HUES6 (cell line): ENCODE data around the gene RNASE11.
"Not testable (repeated sequence)": the region's sequence is repeated elsewhere in the genome, so short reads cannot be mapped to it uniquely, and the experiment has no call there.

Experiments used
- H3K27ac ChIP-seq: 2 replicates; pipeline ENCODE4 v1.7.0; 2013; ENCODE audit warnings: low read depth, mild to moderate bottlenecking, low read length, inconsistent platforms
- H3K27me3 ChIP-seq: 2 replicates; pipeline ENCODE4 v1.6.1; 2013; ENCODE audit warnings: low read length; ENCODE audit not compliant: control insufficient read depth, insufficient read depth
- H3K36me3 ChIP-seq: 2 replicates; pipeline ENCODE4 v1.6.1; 2013; ENCODE audit warnings: low read length; ENCODE audit not compliant: control insufficient read depth, insufficient read depth
- H3K4me1 ChIP-seq: 2 replicates; pipeline ENCODE4 v1.6.1; 2013; ENCODE audit warnings: low read length; ENCODE audit not compliant: control insufficient read depth, insufficient read depth
- H3K4me3 ChIP-seq: 2 replicates; pipeline ENCODE4 v1.5.1; 2013; ENCODE audit warnings: low read depth, low read length
- H3K9ac ChIP-seq: one replicate; pipeline ENCODE4 v1.6.1; 2013; ENCODE audit warnings: mild to moderate bottlenecking, low read length
- H3K9me3 ChIP-seq: 2 replicates; pipeline ENCODE4 v1.6.1; 2013; ENCODE audit warnings: low read depth, low read length; ENCODE audit not compliant: control insufficient read depth, insufficient read depth

RNASE11 gene

GRCh38 chr14:20624495-20625070 lies 36.8 kb upstream of the RNASE11 start:
- Histone ChIP-seq H3K4me1 (peaks cover 16% of the 10 kb centered on the region), H3K27me3 (peaks cover 41% of the 10 kb centered on the region), H3K4me3 (peak overlapping the region; percentile 85), H3K36me3 (no peaks in the 10 kb centered on the region), H3K27ac (no peak overlapping the region; the same call in 1 of the 2 replicates), H3K9me3 (no peaks in the 10 kb centered on the region), H3K9ac (peak overlapping the region; percentile 54)

GRCh38 chr14:20623798-20624197 lies 36.0 kb upstream of the RNASE11 start:
- H3K9me3 ChIP-seq, result no peaks in the 10 kb centered on the region
- peaks cover 16% of the 10 kb centered on the region for H3K4me1 ChIP-seq
- H3K9ac ChIP-seq, result no peak overlapping the region
- H3K27me3 ChIP-seq, result peaks cover 34% of the 10 kb centered on the region
- peak overlapping the region; percentile 85 for H3K4me3 ChIP-seq
- H3K36me3 ChIP-seq, result no peaks in the 10 kb centered on the region
- H3K27ac ChIP-seq, result no peak overlapping the region

DNA sequence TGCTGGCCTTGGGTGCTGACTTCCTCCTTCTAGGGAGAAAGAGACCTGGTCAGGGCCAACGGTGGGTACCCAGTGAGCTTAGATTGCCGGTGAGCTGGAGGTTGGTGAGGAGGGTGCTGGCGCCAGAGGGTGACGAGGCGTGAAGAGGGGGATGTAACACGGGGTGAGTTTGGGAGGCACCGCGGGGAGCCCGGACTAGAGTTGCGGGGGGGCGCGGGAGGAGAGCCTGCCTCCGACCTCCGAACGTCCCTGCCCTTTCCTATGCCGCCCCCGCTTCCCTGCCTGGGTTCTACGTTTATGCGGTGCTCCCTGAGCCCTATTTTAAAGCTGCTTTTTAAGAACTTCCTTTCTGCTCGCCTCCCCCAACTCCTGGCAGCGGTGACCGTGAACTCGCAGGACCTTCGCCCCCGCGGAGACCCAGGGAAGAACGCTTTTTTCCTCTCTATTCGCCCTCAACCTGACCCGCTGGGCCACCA lies 35.1 kb upstream of the RNASE11 start:
- Histone ChIP-seq H3K27me3 (peaks cover 25% of the 10 kb centered on the region), H3K4me1 (peaks cover 9% of the 10 kb centered on the region)

DNA sequence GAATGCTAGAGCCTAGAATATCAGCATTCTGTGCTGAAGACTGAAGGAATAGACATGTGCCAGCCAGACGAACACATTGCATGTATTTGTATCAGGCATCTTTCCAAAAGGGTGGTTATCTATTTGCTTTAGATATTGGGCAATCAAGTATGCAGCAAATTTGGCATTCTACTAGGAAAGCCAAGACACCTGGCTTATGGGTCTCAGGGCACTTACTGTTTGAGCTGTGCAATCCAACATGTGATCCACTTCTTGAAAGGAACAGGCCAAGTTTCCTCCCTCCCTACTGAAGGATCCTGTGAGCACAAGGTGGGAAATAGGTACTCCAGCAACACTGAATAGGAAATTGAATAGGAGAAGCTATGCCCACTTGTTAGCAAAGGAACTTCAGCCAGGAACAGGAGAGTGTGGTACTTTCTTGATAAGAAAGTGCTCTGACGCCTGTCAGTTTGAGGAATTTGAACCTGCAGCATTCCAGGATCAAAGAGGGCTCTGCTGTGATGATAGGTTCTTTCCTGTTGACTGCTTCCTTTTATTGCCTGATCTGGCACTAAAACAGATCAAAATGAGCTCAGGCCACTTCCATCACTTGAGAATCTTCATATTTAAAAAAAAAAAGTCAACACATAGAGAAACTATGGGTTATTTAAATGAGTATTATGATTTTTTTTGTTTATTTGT lies 33.1 kb upstream of the RNASE11 start:
- Histone ChIP-seq H3K27me3 (peaks cover 7% of the 10 kb centered on the region; the same call in 1 of the 2 replicates), H3K4me1 (peaks cover 4% of the 10 kb centered on the region; the same call in 1 of the 2 replicates), H3K4me3 (no peak overlapping the region), H3K27ac (no peak overlapping the region), H3K36me3 (no peaks in the 10 kb centered on the region), H3K9ac (no peak overlapping the region), H3K9me3 (no peaks in the 10 kb centered on the region)

More for the DNA sequence above, 35.1 kb upstream of the RNASE11 start:
- Histone ChIP-seq H3K9me3 (no peaks in the 10 kb centered on the region), H3K36me3 (no peaks in the 10 kb centered on the region), H3K27ac (no peak overlapping the region), H3K9ac (no peak overlapping the region), H3K4me3 (peak overlapping the region; percentile 85)

DNA sequence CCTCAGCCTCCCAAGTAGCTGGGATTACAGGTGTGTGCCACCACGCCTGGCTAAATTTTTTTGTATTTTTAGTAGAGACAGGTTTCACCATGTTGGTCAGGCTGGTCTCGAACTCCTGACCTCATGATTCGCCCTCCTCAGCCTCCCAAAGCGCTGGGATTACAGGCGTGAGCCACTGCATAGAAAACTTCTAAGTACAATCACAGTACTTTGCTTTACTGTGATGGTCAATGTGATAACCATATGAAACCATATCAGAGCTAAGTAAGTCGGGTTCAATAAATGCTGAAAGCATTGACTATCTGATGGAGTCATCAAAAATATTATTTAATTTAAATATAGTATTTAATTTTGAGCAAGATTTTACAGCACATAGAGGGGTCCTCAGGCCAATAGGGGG lies 31.9 kb upstream of the RNASE11 start:
- not testable (repeated sequence) for H3K36me3 ChIP-seq, H3K4me3 ChIP-seq, H3K27me3 ChIP-seq, H3K4me1 ChIP-seq, H3K9ac ChIP-seq, H3K9me3 ChIP-seq, H3K27ac ChIP-seq

GRCh38 chr14:20618271-20618749 lies 30.5 kb upstream of the RNASE11 start:
- no peaks in the 10 kb centered on the region for H3K36me3 ChIP-seq
- H3K4me1 ChIP-seq, result peaks cover 6% of the 10 kb centered on the region; the same call in 1 of the 2 replicates
- peaks cover 7% of the 10 kb centered on the region; the same call in 1 of the 2 replicates for H3K27me3 ChIP-seq
- H3K9ac ChIP-seq, result no peak overlapping the region
- H3K4me3 ChIP-seq, result no peak overlapping the region
- no peak overlapping the region for H3K27ac ChIP-seq
- H3K9me3 ChIP-seq, result no peaks in the 10 kb centered on the region

DNA sequence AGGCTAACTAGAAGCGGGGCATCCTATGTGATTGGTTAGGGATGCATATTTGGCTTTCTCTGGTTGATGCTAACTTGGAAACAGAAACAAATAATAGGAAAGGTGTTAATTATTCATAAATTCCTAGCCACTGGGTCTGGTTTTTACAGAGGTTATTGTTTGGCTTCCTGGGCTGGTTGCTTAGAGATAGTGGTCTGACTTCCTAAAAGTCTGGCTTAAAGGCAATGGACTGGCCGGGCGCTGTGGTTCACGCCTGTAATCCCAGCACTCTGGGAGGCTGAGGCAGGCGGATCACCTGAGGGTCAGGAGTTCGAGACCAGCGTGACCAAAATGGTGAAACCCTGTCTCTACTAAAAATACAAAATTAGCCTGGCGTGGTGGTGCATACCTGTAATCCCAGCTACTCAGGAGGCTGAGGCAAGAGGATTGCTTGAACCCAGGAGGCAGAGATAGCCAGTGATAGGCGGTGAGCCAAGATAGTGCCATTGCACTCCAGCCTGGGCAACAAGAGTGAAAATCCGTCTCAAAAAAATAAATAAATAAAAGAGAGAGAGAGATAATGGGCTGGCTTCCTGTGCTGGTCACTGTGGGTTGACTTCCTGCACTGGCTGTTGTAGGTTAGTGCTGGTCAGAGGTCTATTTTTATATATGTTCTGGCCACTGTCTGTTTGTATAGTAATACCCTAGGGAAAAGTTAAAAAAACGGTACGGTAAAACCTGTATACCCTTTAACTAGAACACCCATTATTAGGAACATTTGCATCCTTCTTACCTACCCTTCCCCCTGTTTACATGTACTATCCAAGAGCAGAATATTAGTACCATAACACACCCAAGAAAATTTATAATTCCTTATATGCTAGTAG lies 29.6 kb upstream of the RNASE11 start:
- no peaks in the 10 kb centered on the region for H3K9me3 ChIP-seq
- 0 out of 2 replicates have a peak, but pooled peaks cover 3% of the 10 kb centered on the region for H3K4me1 ChIP-seq
- H3K27ac ChIP-seq, result no peak overlapping the region
- no peak overlapping the region for H3K4me3 ChIP-seq
- H3K36me3 ChIP-seq, result no peaks in the 10 kb centered on the region
- H3K9ac ChIP-seq, result no peak overlapping the region
- no peaks in the 10 kb centered on the region for H3K27me3 ChIP-seq

DNA sequence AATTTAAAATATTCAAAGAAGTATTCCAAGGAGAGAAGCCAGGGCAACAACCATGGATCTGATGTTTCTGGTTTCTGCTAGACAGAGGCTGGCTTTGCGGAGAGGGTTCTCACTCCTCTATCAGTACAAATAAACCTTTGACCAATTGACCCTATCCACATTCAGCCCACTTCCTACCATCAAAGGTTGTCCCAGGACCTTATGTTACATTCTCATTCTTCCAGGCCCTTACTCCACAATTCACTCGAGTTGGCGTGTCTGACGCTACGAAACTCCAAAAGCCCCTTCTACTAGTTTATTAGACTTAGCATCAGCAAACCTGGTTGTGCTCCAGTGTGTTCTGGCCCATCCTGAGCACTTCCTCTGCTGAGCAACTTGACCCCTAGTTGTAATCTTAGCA lies 28.2 kb upstream of the RNASE11 start:
- Histone ChIP-seq H3K9ac (no peak overlapping the region), H3K4me1 (0 out of 2 replicates have a peak, but pooled peaks cover 3% of the 10 kb centered on the region), H3K9me3 (no peaks in the 10 kb centered on the region), H3K27ac (no peak overlapping the region), H3K4me3 (no peak overlapping the region), H3K27me3 (no peaks in the 10 kb centered on the region), H3K36me3 (no peaks in the 10 kb centered on the region)

DNA sequence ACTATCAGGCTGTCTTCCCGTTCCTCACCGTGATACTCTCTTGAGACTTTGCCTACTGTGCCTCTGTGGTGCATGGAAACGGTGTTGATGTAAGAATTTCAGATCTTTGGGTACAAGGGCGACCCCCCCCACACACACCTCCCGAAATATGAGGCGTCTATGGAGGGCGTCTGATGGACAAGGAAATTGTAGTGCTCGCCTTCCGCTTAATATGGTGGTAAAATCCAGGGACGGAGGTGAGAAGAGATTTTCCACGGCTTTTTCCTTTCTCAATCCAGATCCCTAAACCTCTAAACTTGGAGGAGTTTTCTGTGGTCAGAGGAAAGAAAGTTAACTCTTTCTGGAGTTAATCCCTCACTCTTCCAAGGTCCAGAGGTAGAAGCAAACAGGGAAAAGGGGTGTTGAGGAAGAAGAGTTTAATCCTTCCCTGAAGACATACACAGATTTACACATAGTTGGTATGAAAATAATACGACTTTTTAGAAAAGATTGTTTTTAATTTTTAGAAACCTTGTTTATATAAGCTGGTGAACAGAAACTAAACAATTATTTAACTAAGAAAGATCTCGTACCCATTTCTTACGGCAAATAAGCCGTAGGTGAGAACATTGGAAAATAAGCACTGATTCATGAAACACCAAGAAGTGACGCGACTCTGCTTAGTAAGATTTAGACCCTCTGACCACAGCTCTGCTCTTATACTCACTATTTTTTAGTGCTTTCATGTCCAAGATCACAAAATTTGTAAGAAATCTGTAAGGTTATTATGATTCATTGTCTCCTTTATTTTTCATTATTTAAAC lies 26.4 kb upstream of the RNASE11 start:
- 0 out of 2 replicates have a peak overlapping the region, but pooled peaks have one; percentile 8 for H3K27ac ChIP-seq
- peak overlapping the region; percentile 83 for H3K9ac ChIP-seq
- peaks cover 3% of the 10 kb centered on the region; the same call in 1 of the 2 replicates for H3K4me1 ChIP-seq

More for the DNA sequence above, 26.4 kb upstream of the RNASE11 start:
- H3K9me3 ChIP-seq, result no peaks in the 10 kb centered on the region
- H3K4me3 ChIP-seq, result peak overlapping the region; percentile 95
- no peaks in the 10 kb centered on the region for H3K36me3 ChIP-seq
- H3K27me3 ChIP-seq, result no peaks in the 10 kb centered on the region
